GM21390 (cell line): ENCODE data around the gene OLIG3.

ENCODE experiments used
- ATAC-seq: cut with Tn5 transposase; IDR thresholded peaks from one replicate; pipeline ENCODE4 v1.9.1; 2021; ENCODE audit not compliant: unreplicated experiment

The OLIG3 gene

GRCh38 chr6:137471986-137472385 is 22.2 kb downstream of the OLIG3 start:
- no peak for ATAC-seq

- ATAC-seq = no peak
Observed at GRCh38 chr6:137471497-137471896, 22.7 kb downstream of the OLIG3 start.

- ATAC-seq = no peak
Observed at GRCh38 chr6:137467211-137467610, 27.0 kb downstream of the OLIG3 start.

GRCh38 chr6:137465378-137466009 is 28.7 kb downstream of the OLIG3 start:
- ATAC-seq = no peak

- no peak for ATAC-seq
Observed at GRCh38 chr6:137452333-137452894, 41.8 kb downstream of the OLIG3 start.

GRCh38 chr6:137443901-137444300 is 50.3 kb downstream of the OLIG3 start:
- no peak for ATAC-seq
